ENCODE data around the gene PTPRM.

DNA sequence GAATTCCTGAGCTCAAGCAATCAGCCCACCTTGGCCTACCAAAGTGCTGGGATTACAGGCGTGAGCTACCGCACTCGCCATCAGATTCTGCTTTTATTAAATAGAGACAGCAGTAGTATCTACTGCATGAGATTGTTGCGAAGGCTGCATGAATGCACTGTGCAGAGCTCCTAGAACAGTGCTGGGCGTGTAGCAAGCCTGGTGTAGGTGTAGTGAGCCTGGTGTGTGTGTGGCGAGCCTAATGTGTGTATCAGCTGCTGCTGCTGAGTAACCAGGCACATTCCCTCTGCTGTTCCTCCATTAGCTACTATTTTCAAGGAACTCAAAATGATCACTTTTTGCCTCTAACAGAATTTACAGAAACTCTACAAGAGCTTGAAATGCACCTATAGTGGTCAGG, 57.6 kb downstream of the PTPRM start:
- TF ChIP-seq, protein P1, sequence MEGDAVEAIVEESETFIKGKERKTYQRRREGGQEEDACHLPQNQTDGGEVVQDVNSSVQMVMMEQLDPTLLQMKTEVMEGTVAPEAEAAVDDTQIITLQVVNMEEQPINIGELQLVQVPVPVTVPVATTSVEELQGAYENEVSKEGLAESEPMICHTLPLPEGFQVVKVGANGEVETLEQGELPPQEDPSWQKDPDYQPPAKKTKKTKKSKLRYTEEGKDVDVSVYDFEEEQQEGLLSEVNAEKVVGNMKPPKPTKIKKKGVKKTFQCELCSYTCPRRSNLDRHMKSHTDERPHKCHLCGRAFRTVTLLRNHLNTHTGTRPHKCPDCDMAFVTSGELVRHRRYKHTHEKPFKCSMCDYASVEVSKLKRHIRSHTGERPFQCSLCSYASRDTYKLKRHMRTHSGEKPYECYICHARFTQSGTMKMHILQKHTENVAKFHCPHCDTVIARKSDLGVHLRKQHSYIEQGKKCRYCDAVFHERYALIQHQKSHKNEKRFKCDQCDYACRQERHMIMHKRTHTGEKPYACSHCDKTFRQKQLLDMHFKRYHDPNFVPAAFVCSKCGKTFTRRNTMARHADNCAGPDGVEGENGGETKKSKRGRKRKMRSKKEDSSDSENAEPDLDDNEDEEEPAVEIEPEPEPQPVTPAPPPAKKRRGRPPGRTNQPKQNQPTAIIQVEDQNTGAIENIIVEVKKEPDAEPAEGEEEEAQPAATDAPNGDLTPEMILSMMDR (conservative IDR thresholded peaks at IDR 0.05; ENCODE audit: low read depth, low read length) = no peak
- no peak for TF ChIP-seq EZH2 (IDR thresholded peaks at IDR 0.05; ENCODE audit: borderline replicate concordance, low read depth, low read length, poor library complexity, severe bottlenecking)
